Stimulated activated CD8-positive, alpha-beta memory T cell treated with anti-CD3 and anti-CD28 coated beads, Interleukin-15, amount 100 ng/mL, for 24 hours (primary cell): ENCODE data around the gene ARVCF.

Source experiments
- DNase-seq: peaks from one replicate; pipeline ENCODE4 v3.0.0-alpha.2; 2020; ENCODE audit warnings: low read depth

The ARVCF gene

DNA sequence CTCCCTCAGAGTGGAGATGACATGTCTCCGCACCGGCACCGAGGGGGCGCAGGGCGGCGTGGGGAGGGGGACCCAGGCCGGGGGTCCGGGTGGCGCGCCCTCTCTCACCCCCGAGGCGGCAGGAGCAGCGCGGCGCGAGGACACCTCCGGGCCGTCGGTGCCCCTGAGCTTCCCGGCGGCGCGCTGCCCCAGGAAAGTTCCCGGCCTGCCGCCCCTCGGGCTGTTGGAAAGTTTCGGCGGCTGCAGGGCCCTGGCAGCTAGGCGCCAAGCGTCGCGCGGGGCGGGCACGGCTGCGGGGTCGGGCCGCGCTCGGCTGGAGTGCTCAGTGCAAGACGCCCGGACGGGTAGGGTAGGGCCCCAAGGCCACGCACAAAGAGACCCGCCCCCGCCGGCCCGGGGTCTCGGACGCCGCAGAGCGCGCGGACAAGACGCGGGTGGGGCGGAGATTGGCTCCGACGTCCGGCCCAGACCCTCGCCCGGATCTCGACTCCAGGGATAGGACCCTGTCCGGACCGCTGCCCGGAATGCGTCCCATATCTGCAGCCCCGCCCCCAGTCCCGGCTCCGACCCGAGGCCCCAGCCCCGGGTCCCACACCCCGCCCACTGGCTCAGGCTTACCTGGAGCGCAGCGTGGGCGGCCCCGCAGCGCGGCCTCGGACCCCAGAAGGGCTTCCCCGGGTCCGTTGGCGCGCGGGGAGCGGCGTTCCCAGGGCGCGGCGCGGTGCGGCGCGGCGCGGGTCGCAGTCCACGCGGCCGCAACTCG, 471 bp downstream of the ARVCF start:
- no peak for DNase-seq

DNA sequence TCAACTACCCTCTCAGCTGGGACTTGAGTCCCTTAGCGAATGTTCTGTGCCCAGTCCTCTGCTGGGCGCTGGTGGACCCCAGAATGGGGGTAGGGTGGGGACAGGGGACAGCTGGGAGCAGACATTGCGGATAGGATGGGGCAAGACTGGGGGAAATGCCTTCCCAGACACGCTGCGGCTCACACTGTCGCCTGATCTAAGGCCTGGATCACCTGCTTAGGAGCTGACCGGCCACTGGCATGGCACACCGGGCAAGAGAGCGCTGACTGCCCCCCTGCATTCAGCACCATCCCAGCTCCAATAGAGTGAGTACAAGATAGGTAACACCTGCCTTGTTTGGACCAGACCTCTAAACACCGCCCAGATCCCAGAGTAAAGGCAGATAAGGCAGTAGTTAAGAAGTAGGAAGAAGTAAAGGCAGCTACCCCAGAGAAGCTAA, 1.4 kb downstream of the ARVCF start:
- no peak for DNase-seq

DNA sequence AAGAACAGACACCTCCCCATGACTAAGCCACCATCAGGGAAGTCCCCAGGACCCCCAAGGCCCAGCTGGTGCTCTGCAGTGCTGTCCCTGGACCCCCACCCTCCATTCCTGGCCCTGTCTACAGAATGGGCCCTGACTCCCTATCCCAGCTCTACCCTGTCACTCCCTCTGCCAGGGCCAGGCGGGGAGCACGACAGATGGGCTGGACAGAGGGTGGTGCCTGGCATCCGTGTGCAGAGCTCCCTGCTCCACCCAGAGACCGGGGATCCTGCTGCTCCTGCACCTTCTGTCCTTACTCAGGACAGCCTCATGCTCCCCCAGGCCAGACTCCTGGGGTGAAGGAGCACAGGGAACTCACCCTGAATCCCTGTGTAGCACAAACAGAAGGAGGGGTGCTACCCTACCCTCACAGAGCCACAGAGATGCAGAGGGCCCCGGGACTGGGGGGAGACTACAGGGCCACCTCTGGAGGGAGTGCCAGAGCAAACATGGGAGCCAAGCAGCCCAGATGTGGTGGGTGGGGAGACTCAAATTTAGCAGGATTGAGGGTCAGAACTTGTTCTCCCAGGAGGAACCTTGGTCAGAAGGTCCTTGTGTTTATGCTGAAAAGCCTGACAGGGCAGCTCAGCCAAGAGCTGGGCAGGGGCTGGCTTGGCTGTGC, 2.0 kb downstream of the ARVCF start:
- no peak for DNase-seq

DNA sequence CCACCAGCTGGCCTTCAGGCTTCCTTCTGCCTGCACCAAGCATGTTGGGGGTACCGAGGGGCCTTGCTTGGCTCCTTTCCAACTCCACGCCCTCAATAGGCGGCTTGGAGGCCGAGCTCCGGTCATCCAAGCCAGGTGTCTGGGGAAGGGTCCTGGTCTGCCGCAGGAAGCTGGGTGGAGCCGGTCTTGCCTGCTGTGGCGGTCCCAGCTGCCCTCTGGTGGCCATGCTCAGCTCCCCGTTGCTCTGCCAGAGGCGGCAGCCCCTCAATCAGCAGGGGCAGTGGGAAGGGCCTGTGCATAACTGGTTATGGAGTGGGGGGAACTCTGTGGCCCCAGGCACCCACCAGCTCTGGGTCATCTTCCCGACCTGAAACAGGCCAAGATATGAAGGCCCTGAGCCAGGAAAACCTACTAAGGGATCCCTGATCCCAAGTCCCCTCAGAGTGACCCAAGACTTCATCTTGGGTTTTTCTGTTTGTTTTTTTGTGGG, 3.2 kb downstream of the ARVCF start:
- DNase-seq: no peak

DNA sequence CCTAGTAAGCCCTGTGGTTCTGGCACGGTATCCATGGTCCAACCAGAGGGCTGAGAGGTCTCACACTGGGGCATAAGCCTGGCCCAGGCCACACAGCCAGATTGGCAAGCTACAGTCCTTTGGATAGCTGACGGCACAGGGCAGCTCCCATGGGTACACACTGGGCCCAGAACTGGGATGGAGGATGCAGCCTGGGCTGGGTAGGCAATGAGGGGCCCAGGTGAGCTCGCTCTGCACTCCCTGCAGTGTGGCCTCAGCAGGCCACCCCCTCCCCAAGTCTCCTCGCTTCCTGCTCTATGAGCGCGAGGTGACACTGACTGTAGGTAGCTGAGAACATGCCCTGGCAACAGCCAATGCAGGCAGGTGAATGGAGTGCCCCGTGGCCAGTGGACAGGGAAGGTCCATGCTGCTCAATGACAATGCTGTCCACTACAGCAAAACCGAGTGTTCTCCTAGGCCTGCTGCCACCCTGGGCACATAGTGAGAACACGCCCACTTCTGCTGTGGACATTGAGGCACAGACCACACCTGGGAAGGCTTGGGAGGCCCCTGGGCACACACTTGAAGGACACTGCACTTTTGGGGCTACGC, 3.8 kb downstream of the ARVCF start:
- no peak for DNase-seq

DNA sequence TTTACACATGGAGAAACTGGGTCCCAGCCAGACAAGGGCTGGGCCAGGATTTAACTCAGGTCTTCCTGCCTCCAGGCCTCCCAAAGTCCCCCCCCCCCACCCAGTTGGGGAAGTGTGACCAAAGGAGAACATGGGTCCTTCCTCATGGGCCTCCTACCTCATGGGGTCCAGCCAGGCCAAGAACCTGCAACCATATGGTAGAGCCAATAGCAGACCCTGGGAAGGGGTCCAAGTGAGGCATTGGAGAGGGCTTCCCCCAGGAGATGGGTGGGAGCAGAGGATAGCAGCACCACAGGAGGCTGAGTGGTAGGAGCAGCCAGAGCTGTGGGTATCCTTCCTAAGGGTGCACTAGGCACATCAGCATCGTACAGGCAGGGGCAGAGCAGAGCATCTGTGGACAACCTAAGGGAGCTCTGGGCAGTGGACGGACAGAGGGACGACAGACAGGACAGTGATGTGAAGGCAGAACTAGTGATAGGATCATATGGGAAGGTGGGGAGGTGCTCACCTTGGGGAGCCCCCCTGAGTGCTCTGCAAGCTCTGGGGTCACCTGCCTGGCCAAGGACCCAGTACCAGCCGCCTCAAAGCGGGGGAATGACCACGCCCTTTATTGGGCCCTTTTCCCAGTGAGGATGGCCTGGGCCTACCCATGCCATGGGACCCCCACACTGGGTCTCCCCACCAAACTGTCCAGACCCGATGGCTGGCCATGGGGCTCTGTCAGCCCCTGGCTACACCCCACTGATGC, 4.5 kb downstream of the ARVCF start:
- no peak for DNase-seq

DNA sequence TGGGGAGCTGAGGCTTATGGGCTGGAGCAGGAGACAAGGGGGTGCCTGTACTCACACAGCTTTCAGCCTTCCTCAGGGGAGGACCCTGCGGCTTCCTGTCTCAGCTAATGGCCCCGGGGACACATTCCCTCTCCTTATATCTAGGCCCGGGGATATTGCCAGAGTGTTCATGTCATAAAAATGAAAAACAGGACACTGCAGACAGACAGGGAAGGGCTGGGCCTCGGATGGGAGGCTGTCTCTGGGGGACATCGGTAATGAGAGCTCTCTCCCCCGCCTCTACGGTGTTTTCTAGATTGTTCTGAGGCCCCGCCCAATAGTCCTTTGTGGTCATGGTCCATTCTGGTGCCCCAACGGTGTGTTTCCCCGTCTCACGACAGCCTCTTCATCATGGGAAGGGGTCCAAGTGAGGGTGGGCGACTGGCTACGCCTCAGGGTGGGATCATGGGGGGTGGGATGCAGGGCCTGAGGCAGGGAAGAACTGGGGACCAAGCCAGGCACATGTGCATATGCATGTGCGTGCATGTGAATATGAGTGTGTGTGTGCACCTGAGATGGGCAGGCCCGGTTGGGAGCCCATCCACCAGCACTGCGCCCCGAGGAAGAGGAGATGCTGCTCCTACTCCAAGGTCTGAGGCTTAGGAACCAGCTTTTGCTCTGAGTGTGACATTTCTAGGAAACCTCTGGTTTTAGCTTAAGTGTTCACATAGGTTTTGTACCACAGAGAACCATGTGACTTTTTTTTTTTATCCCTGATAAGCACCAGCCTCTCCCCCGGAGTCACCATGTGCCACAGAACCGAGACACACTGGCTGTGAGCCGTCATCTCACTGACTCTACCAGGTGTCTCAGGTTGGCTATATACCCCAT, 5.3 kb downstream of the ARVCF start:
- DNase-seq: no peak

DNA sequence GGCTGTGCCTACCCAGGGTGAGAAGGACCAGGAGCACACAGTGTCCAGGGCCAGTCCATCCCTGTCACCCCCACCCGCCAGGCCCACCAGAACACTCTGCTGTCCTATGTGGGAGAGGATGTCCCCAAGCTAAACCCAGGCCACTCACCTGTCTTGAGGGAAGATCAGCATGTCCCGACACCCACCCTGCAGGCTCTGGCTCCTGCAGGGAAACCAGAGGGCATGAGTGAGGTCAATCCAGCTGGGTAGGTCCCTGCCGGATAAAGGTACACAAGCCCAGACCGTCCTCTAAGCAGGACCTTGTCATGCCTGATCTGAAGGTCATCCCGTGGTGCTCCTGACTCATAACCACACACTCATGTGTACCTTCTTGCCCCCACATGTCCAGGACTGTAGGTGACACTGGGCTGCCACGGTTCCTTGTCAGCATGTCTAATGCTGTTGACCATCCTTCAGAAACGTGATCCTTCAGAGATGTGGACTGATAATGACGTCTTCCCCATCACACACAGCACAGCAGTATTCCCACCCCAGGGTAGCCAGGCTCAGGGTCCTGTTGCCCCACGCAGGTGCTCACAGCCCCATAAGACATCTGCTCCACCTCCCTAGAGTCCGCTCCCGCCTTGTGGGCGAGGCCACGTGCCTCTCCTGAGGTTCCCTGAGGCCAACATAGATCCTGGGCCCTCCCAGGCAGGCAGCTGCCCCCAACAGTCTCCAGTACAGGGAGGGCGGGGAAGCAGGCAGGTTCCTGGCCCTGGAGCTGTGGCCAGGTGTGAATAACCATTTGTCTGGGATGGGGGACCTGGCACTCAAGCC, 6.1 kb downstream of the ARVCF start:
- DNase-seq: no peak

DNA sequence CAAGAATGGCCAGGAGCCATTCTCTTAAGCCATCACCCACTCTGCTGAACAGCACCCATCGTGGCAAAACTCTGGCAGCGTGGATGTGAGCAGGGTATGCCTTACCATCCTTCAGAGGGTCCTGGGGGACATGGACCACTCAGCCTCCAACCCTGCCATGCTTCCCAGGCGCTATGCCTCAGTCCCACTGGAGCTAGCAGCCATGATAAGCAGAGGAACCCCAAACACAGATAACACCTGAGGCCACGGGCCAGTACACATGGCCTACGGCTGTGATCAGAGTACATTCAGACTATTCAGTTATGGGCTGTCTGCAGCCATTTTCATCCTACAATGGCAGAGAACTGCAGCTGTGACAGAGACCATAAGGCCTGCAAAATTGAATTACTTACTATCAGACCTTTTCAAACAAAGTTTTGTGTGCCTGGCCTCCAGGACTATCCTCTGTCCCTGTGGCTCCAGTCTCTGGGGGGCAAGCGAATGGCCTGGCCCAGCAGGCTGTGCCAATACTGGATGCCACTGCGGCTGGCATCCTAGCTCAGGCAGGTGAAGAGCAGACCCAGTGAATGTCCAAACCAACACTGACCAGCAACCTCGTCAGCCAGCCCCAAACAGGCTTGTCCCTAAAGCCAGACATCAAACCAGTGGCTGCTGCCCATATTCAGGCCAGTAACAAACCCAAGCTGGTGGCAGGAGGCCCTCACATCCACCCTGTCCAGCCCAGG, 6.9 kb downstream of the ARVCF start:
- DNase-seq: no peak

DNA sequence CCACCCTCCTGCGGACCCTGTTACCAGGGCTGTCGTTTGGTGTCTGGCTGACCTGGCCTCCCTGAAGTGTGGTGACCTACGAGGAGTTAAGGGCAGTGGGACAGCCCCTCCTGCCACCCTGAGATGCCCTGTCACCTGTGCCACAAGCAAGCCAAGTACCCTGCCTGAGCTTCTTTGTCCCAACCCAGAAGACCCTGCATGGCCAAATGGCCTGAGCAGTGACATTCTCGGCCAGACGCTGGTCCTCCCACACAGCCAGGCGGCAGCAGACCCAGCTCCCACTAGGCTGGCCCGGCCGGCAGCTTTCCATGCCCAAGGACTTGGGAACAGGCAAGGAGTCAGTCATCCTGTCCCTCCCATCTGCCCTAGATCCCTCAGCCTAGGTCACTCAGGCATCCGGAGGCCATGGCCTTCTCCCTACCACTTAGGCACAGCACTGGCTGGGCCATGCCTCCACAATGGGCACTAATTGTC, 7.6 kb downstream of the ARVCF start:
- DNase-seq: no peak

DNA sequence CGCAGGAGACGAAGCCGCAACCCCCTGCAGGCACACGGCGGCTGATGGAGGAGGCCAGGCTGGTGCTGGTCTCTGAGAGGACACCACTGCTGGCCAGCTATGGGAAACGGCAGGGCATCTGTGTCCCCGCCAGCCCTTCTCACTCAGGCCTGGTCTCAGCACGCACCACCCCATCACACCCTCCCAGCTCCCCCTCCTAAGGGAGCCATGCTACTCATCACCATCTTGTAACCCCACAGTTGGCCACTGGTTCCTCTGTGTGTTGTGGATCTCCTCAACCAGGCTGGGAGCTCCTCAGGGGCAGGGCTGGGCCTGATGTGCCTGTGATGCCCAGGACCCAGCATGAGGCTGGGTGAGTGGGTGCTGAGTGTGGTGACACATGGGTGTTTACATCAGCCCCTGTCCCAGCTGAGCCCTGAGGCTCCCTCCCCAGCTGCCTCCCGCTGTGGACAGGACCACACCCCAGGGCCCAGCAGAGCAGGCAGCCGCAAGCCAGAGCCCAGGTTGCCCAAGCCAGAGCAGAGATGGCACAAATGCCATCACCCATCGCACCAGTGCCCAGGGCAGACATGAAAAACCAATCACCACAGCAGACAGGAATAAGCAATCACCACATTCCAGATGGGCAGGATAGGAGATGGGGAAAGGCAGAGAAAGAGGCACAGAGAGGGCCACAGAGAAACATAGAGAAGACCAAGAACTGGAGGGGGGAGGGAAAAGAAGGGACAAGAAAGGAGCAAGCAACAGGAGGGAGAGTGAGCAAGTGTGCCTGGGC, 8.2 kb downstream of the ARVCF start:
- DNase-seq: no peak

DNA sequence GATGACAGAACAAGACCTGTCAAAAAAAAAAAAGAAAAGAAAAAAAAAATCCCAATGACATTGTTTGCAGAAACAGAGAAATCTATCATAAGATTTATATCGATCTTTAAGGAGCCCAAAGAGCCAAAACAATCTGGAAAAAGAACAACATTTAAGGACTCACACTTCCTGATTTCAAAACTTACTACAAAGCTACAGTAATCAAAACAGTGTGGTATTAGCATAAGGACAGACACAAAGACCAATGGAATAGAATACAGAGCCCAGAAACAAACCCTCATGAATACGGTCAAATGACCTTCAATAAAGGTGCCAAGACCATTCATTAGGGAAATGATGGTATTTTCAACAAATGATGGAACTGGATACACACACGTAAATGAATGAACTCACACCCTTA, 12.2 kb downstream of the ARVCF start:
- DNase-seq: no peak

DNA sequence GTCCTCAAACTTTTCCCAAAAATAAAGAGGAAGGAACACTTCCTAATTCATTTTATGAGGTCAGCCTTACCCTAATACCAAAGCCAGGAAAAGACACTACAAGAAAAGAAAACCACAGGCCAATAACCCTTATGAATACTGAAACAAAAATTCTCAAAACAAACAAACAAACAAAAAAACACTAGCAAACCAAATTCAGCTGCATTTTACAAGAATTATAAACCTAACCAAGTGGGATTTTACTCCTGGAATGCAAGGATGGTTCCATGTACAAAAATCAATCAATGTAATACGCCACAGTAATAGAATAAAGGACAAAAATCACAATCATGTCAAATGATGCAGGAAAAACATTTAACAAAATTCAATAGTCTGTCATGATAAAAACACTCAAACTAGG, 13.3 kb downstream of the ARVCF start:
- no peak for DNase-seq

DNA sequence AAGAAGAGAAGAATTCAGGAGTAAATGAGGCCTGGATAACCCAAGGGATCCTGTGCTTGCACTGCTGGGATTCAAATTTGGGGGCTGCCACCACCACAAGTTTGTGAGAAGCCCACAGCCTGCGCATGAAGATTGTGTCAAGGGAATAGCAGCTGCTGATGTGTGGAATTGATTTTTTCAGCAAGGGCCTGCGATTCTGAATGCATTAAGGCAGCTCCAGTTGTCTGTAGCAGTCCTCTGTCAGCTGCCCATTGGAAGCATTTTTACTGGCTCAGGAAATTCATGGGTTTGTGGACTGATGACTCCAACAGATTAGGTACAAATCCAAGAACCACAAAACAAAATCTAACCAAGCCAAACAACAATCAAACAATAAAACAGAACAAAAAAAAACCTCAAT, 14.0 kb downstream of the ARVCF start:
- DNase-seq: no peak

DNA sequence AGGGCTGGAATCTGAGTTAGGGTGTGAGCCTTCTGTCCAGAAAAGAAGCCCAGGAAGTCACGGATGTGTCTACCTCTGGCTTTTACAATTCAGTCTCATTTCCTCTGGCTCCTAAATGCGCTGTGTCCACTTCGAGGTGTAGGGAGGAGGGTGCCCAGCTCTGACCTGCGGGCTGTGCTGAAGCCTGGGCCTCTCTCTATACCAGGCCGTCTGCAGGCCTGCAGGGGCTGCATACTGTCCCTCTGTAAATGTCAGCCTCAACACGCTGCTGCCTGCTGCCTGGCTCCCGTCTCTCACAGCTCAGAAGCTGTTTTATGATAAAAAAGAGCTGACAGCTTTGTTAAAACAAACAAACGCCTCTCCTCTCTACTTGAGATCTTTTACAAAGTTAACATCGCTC, 14.5 kb downstream of the ARVCF start:
- no peak for DNase-seq

DNA sequence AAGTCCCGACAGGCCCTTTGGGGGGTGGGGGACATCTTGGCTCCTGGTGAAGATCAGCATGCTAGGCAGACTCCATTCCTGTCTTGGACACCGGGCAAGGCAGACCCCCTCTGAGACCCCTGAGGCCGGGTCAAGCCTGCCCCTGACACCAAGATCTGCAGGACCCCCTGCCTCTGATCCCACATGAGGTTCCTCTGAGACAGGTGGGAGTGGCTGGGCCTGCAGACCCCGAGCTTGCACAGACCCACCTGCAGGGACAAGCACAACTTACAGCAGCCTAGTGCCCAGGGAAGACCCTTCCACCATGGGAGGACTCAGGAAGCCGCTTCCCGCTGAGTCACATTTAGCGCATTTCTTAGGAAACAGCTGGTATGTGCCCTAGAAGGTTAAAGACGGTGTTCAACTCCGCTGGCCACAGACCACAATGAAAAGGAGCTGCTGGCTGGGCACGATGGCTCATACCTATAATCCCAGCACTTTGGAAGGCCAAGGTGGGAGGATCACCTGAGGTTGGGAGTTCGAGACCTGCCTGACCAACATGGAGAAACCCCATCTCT, 15.5 kb downstream of the ARVCF start:
- DNase-seq: no peak

DNA sequence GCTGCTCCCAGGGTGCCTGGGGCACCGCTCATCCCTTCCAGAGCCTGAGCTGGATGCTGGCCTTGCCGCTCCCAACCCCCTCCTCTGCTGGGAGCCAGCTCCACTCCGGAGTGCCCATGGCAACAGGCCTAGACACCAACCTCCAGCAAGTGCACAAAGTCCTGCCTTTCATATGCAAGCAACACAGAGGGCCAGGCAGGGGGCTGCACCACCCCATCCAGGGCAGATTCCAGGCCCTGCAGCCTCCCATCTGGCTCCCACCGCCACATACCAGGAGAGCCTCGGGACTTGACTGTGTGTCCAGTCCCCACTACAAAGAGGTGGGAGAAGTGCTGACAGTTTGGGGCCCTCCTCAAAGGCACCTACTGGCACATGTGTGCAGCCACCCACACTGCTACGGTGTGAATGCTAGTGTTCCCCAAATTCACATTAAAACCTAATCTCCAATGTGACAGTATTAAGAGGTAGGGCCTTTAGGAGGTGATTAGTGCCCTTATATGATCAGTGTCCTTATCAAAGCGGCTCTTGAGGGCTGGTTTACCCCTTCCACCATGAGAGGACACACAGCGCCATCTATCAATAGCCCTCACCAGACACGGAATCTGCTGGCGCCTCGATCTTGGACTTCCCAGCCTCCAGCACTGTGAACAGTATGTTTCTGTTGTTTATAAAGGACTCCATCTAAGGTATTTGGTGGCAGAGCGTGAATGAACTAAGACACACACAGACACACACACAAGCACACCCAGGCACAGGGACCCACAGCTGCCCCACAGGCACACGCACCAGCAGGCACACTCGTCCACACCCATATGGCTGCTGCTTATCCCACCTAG, 16.2 kb downstream of the ARVCF start:
- DNase-seq: no peak
